PC-3 (cell line): Measurements from ENCODE around the gene ZNF341.

ENCODE experiments used
- CTCF ChIP-seq: fragments of 300-600 bp; sonication (generic); conservative IDR thresholded peaks from 2 replicates; pipeline ENCODE4 v1.5.1; 2017; ENCODE audit warnings: antibody characterized with exemption, low read depth, mild to moderate bottlenecking, low read length
- EZH2phosphoT487 ChIP-seq: fragments of 300-600 bp; sonication (generic); IDR thresholded peaks from 2 replicates; pipeline ENCODE4 v1.6.1; 2018; ENCODE audit warnings: mild to moderate bottlenecking, antibody characterized with exemption, low read length, borderline replicate concordance

GRCh38 chr20:33784225-33784624 lies 52.4 kb downstream of the ZNF341 start:
- TF ChIP-seq CTCF (no peak), EZH2phosphoT487 (no peak)
